Glutamatergic neuron (in vitro differentiated cells): ENCODE data around the gene MAP3K6. TPM values are rescaled to one million over a fixed set of nuclear protein-coding genes. Genes with fewer than 3 reads are reported as not detected.

Experiments
- DNase-seq: peaks from one replicate; pipeline ENCODE4 v3.0.0; 2022
- H3K27ac Mint-ChIP-seq: one replicate; pipeline ENCODE4 v1.8.0; 2020; ENCODE audit warnings: mild to moderate bottlenecking, mixed read lengths, inconsistent platforms; ENCODE audit not compliant: unreplicated experiment
- H3K27me3 Mint-ChIP-seq: one replicate; pipeline ENCODE4 v1.8.0; 2020; ENCODE audit warnings: mild to moderate bottlenecking, moderate library complexity, mixed read lengths, inconsistent platforms; ENCODE audit not compliant: unreplicated experiment
- H3K36me3 Mint-ChIP-seq: one replicate; pipeline ENCODE4 v1.8.0; 2020; ENCODE audit warnings: mild to moderate bottlenecking, mixed read lengths, inconsistent platforms; ENCODE audit not compliant: unreplicated experiment
- H3K4me1 Mint-ChIP-seq: one replicate; pipeline ENCODE4 v1.8.0; 2020; ENCODE audit warnings: mild to moderate bottlenecking, low read depth, mixed read lengths, inconsistent platforms; ENCODE audit not compliant: unreplicated experiment
- H3K4me3 Mint-ChIP-seq: one replicate; pipeline ENCODE4 v1.8.0; 2020; ENCODE audit warnings: mild to moderate bottlenecking, mixed read lengths, inconsistent platforms; ENCODE audit not compliant: unreplicated experiment
- H3K9me3 Mint-ChIP-seq: one replicate; pipeline ENCODE4 v1.8.0; 2020; ENCODE audit warnings: mild to moderate bottlenecking, moderate library complexity, mixed read lengths, inconsistent platforms; ENCODE audit not compliant: unreplicated experiment
- CTCF ChIP-seq: fragments of 200-600 bp; sonication (generic); IDR thresholded peaks from one replicate; pipeline ENCODE4 v1.5.0; 2021; ENCODE audit not compliant: partially characterized antibody, unreplicated experiment
- total RNA-seq: library from RNA; stranded (reverse); fragmentation: NEBNext Ultra II Directional; extraction: Animal tissue kit (Norgen Biotek cat#: 25700); gene quantifications from one replicate; pipeline ENCODE4 v1.2.1, GENCODE V29; 2021; ENCODE audit not compliant: unreplicated experiment

The MAP3K6 gene
- total RNA-seq, 1 donor from 2014 or later = 10.0 TPM

DNA sequence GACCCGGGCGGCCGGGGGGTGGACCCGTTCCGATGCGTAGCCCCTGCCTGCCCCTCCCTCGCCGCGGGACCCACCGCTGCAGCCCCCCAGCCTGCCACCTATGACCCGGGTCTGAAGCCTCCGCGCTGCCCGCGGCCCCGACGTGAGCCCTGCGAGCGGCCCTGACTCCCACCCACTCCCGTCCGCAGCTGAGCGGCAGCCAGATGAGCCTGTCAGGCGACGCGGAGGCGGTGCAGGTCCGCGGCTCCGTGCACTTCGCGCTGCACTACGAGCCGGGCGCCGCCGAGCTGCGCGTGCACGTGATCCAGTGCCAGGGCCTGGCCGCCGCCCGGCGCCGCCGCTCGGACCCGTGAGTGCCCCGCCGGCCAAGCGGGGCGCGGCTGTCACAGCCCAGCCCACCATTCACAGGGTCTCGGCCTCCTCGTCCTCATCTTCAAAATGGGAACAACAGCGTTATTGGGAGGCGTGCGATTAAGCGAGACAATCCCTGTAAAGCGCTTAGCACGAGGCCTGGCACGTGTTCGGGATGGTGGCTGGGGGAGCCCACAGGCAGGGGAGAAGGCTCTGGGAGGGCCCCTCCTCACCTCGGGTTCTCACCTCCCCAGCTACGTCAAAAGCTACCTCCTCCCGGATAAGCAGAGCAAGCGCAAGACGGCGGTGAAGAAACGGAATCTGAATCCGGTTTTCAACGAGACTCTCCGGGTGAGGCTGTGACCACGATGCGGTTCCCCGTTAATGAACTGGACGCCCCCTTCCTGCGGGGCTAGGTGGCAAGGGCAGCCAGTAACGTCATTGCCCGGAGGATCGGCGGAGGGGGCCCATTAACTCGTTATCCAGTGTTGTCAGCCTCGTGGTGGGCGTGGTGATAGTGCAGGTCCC, 16.7 kb downstream of the MAP3K6 start:
- H3K36me3 Mint-ChIP-seq = no peaks in the 10 kb centered on the region
- DNase-seq = peak; percentile 71
- H3K27ac Mint-ChIP-seq = no peak overlapping the region
- H3K27me3 Mint-ChIP-seq = peaks cover 2% of the 10 kb centered on the region
- H3K4me1 Mint-ChIP-seq = no peaks in the 10 kb centered on the region
- no peak for TF ChIP-seq CTCF
- H3K4me3 Mint-ChIP-seq = peak overlapping the region; percentile 57
- H3K9me3 Mint-ChIP-seq = no peaks in the 10 kb centered on the region

- Mint-ChIP-seq H3K9me3 (no peaks in the 10 kb centered on the region), H3K4me1 (no peaks in the 10 kb centered on the region), H3K27me3 (peaks cover 2% of the 10 kb centered on the region), H3K4me3 (no peak overlapping the region), H3K36me3 (no peaks in the 10 kb centered on the region), H3K27ac (no peak overlapping the region)
- no peak for TF ChIP-seq CTCF
- DNase-seq = peak; percentile 46
Observed at GRCh38 chr1:27348861-27349783, 17.6 kb downstream of the MAP3K6 start.

GRCh38 chr1:27346991-27347624, 19.7 kb downstream of the MAP3K6 start:
- Mint-ChIP-seq H3K4me3 (no peak overlapping the region), H3K9me3 (peaks cover 5% of the 10 kb centered on the region), H3K4me1 (peaks cover 7% of the 10 kb centered on the region), H3K36me3 (no peaks in the 10 kb centered on the region), H3K27ac (no peak overlapping the region), H3K27me3 (peaks cover 8% of the 10 kb centered on the region)
- no peak for TF ChIP-seq CTCF
- DNase-seq = no peak

DNA sequence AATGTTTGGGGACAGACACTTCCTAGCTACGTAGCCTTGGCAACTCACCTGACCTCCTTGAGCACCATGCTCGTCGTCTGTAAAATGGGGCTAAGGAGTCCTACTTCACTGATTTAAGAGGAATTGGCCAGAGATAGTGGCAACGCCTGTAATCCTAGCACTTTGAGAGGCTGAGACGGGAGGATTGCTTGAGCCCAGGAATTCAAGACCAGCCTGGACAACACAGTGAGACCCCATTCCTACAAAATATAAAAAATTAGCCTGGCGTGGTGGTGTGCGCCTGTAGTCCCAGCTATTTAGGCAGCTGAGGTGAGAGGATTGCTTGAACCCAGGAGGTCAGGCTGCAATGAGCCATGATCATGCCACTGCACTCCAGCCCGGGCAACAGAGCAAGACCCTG, 20.4 kb downstream of the MAP3K6 start:
- no peak for DNase-seq
- H3K36me3 Mint-ChIP-seq = no peaks in the 10 kb centered on the region
- peaks cover 9% of the 10 kb centered on the region for H3K4me1 Mint-ChIP-seq
- H3K27me3 Mint-ChIP-seq = peaks cover 8% of the 10 kb centered on the region
- peaks cover 5% of the 10 kb centered on the region for H3K9me3 Mint-ChIP-seq
- H3K27ac Mint-ChIP-seq = no peak overlapping the region
- no peak for TF ChIP-seq CTCF
- no peak overlapping the region for H3K4me3 Mint-ChIP-seq
